GM21381 (cell line): Measurements from ENCODE around the gene C16orf90.
"Not testable (repeated sequence)": the region's sequence is repeated elsewhere in the genome, so short reads cannot be mapped to it uniquely, and the experiment has no call there.

Experiments used
- ATAC-seq: cut with Tn5 transposase; IDR thresholded peaks from one replicate; pipeline ENCODE4 v1.9.1; 2021; ENCODE audit warnings: mild to moderate bottlenecking, moderate library complexity; ENCODE audit not compliant: unreplicated experiment

Gene C16orf90

DNA sequence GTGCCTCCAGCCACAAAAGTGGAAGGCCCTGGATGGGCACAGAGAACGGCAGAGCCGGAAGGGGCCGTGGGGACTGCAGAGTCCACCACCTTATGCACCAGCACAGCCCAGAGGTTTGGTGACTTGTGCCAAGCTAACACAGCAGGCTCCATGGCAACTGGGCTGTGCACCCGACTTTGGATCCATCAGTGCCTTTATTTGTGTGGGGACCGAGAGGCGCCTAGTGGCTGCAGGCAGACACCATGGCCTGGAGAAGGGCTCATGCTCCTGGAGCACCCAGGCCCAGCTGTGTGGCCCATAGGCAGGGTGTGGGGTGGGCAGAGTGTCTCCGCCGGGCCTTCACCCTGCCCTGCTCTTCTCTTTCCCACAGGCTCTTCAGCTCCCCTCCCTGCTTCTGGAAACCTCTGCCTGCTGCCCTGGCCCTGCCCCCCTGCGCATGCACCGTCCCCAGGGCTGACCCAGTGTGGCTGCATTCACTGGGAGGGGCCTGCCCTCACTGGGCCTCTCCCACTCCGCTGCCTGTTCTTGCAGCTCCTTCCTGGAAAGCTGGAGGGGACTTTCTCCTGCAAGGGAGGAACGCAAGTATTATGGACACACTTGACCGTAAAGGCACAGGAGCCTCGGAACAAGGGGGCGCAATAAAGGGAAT is 10.1 kb downstream of the C16orf90 start:
- no peak for ATAC-seq

GRCh38 chr16:3484318-3485096 is 10.8 kb downstream of the C16orf90 start:
- no peak for ATAC-seq

GRCh38 chr16:3482659-3483241 is 12.5 kb downstream of the C16orf90 start:
- ATAC-seq, result no peak

- no peak for ATAC-seq
Measured at GRCh38 chr16:3481696-3482658, 13.3 kb downstream of the C16orf90 start.

GRCh38 chr16:3480901-3481695 is 14.2 kb downstream of the C16orf90 start:
- ATAC-seq, result no peak

- no peak for ATAC-seq
Measured at GRCh38 chr16:3479654-3480216, 15.6 kb downstream of the C16orf90 start.

- no peak for ATAC-seq
Measured at GRCh38 chr16:3478242-3478925, 16.9 kb downstream of the C16orf90 start.

DNA sequence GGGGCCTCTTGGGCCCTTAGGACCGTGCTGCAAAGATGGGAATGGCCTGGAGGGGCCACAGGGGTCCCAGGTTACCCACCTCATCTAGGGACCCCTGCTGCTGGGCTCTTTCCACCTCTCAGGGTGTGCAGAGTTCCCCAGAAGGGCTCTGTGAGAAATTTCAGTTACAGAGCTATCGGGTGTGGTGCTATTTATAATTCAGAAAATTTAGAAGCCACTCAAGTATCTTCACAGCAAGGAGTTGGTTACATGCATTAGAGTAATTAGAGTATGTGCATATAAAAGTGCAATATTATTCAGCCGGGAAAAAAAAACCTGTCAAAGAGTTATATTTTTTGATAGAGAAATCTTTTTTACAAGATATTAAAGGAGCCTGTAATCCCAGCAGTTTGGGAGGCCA is 18.9 kb downstream of the C16orf90 start:
- ATAC-seq, result no peak

DNA sequence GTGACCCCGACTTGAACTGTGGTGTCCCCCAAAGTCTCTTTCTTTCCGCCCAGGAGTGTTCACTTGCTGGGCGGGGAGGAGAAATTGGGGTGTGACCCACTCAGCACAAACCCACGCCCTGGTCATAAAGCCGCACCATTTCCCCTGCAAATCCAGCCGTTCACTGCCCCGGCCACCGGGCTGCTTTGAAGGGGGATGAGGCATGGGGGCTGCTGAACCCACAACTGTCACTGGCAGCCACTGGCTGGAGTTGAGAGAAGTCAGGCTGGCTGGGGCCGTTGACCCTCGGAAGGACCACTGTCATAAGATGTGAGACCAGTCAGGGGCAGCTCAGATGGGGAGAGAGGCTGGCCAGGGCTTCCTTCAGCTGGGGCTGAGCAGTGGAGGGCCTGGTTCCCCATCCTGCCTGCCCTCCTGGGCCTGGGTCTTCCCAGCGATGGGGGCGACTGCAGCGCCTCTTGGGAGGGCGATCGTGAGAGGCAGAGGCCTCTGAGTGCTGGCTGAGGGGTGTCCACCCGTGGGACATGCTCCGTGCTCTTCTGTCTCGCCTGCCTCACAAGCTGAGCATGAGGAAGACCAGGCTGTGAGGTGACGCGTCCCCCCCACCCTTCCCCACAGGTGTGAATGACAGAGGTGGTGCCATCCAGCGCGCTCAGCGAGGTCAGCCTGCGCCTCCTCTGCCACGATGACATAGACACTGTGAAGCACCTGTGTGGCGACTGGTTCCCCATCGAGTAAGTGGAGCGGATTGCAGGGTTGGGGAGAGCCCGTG is 19.5 kb downstream of the C16orf90 start:
- ATAC-seq, result no peak

GRCh38 chr16:3474870-3475269 is 20.4 kb downstream of the C16orf90 start:
- not testable (repeated sequence) for ATAC-seq

- ATAC-seq, result no peak
Measured at GRCh38 chr16:3474136-3474779, 21.0 kb downstream of the C16orf90 start.

DNA sequence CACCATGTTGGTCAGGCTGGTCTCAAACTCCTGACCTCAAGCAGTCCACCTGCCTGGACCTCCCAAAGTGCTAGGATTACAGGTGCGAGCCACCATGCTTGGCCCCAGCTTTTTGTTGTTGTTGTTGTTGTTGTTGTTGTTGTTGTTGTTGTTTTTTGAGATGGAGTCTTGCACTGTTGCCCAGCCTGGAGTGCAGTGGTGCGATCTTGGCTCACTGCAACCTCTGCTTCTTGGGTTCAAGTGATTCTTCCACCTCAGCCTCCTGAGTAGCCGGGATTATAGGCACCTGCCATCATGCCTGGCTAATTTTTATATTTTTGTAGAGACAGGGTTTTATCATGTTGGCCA is 21.7 kb downstream of the C16orf90 start:
- ATAC-seq, result not testable (repeated sequence)

DNA sequence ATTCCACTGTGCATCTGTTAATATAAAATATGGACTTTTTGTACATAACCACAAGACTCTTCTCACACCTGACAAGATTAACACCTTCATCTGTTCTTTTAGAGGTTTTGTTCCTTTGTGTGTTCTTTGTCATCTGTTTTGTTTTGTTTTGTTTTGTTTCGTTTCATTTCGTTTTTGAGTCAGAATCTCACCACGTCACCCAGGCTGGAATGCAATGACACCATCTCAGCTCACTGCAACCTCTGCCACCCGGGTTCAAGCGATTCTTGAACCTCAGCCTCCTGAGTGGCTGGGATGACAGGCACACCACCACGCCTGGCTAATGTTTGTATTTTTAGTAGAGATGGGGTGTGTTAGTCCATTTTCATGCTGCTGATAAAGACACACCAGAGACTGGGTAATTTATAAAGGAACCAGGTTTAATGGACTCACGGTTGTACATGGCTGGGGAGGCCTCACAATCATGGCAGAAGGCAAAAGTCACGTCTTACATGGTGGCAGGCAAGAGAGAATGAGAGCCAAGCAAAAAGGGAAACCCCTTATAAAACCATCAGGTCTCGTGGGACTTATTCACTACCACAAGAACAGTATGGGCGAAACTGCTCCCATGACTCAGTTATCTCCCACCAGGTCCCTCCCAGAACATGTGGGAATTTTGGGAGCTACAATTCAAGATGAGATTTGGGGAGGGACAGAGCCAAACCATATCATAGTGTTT is 22.3 kb downstream of the C16orf90 start:
- ATAC-seq, result no peak

DNA sequence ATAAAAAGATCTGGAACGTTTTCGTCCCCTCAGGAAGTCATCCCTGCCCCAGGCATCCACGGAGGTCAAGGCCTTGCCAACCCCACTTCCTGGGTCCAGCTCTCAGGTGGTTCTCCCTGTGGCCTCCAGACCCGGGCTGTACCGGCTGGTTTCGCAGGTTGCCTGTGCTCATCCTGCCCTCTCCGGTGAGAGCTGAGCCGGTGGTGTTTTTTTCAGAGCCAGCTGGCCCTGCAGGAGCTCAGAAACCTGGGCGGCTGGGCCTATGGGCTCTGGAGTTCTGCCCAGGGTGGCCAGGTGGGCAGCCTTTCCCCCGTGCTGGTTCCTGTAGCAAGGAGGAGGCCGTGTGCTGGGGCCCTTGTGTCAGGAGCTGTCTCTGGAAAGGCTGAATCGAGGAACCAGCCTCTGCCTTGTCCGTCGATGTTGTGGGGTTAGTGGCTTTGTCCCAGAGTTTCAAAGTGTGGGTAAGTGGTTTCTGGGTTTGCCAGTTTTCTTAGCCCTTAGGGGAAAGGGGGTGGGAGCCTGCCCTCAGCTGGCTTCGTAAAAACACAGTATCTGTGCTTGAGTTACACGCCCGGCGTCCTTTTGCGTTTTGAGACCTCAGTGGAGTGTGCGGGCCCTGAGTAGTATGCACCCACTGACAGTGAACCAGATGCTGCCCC is 23.6 kb downstream of the C16orf90 start:
- ATAC-seq, result no peak

DNA sequence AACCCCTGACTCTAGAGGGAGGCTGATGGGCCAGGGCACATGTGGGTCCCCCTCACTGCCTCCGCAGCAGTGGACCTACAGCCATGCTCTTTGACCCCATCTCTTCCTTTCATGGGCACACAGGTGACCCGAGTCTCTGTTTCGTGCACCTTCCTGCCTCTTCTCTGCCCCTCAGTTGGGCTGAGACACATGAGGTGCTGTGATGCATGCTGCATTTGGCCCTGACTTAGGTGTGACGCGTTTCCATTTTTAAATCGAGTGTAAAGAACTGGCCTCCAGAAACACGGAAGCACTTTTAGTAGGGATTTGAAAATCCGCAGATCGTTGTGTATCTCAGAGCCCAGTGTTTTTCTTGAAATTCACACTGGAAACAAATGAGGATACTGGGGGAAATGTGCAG is 24.6 kb downstream of the C16orf90 start:
- no peak for ATAC-seq

DNA sequence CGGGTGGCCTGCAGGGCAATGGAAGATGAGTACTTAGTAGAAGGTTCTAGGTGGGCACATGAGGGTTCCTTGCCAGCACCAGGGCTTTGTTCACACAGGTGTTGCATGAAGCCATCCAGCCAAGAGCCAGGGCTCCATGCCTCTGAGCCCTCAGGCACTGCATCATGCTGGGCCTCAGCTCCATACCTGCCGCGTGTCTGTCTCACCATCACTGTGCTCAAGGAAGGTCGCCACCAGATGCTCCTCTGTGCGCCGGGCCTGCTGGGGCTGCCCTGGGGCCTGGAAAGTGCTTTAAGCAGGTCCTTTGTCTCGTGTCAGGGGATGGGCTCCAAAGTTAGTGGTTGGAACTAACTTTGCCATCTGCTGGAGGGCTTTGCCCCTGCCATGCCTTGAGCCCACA is 25.6 kb downstream of the C16orf90 start:
- no peak for ATAC-seq

- no peak for ATAC-seq
Measured at GRCh38 chr16:3468501-3468900, 26.8 kb downstream of the C16orf90 start.
